Glutamatergic neuron (in vitro differentiated cells): ENCODE data around the gene MRPS33. TPM values are rescaled to one million over a fixed set of nuclear protein-coding genes. Genes with fewer than 3 reads are reported as not detected.

ENCODE experiments used
- DNase-seq: peaks from one replicate; pipeline ENCODE4 v3.0.0; 2022
- H3K27ac Mint-ChIP-seq: one replicate; pipeline ENCODE4 v1.8.0; 2020; ENCODE audit warnings: mild to moderate bottlenecking, mixed read lengths, inconsistent platforms; ENCODE audit not compliant: unreplicated experiment
- H3K27me3 Mint-ChIP-seq: one replicate; pipeline ENCODE4 v1.8.0; 2020; ENCODE audit warnings: mild to moderate bottlenecking, moderate library complexity, mixed read lengths, inconsistent platforms; ENCODE audit not compliant: unreplicated experiment
- H3K36me3 Mint-ChIP-seq: one replicate; pipeline ENCODE4 v1.8.0; 2020; ENCODE audit warnings: mild to moderate bottlenecking, mixed read lengths, inconsistent platforms; ENCODE audit not compliant: unreplicated experiment
- H3K4me1 Mint-ChIP-seq: one replicate; pipeline ENCODE4 v1.8.0; 2020; ENCODE audit warnings: mild to moderate bottlenecking, low read depth, mixed read lengths, inconsistent platforms; ENCODE audit not compliant: unreplicated experiment
- H3K4me3 Mint-ChIP-seq: one replicate; pipeline ENCODE4 v1.8.0; 2020; ENCODE audit warnings: mild to moderate bottlenecking, mixed read lengths, inconsistent platforms; ENCODE audit not compliant: unreplicated experiment
- H3K9me3 Mint-ChIP-seq: one replicate; pipeline ENCODE4 v1.8.0; 2020; ENCODE audit warnings: mild to moderate bottlenecking, moderate library complexity, mixed read lengths, inconsistent platforms; ENCODE audit not compliant: unreplicated experiment
- total RNA-seq: library from RNA; stranded (reverse); fragmentation: NEBNext Ultra II Directional; extraction: Animal tissue kit (Norgen Biotek cat#: 25700); gene quantifications from one replicate; pipeline ENCODE4 v1.2.1, GENCODE V29; 2021; ENCODE audit not compliant: unreplicated experiment
- TF ChIP-seq, protein P1 (sequence below): fragments of 200-600 bp; sonication (generic); IDR thresholded peaks from one replicate; pipeline ENCODE4 v1.5.0; 2021; ENCODE audit not compliant: partially characterized antibody, unreplicated experiment

The MRPS33 gene
- total RNA-seq, 1 donor from 2014 or later = 33.9 TPM

DNA sequence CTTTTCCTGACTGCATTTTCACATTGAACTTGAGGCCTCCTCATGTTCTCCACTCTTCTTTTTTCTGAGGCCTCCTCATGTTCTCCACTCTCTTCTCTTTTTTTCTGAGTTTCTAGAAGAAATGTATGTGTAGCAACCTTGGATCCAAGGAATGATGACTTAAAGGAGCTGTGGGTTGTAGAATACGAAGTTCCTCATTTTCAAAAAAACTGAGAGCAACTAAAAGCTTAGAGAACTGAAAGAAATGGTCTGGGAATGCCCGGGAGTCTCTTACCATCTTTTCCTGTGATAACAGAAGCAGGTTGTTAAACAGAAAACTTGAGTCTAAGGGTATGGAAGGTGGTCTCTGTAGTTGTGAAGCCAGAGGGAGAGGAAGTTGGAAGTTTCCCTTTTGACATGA lies 32.8 kb downstream of the MRPS33 start:
- Mint-ChIP-seq H3K27me3 (no peaks in the 10 kb centered on the region), H3K36me3 (no peaks in the 10 kb centered on the region), H3K4me3 (no peak overlapping the region), H3K27ac (no peak overlapping the region), H3K4me1 (no peaks in the 10 kb centered on the region), H3K9me3 (no peaks in the 10 kb centered on the region)
- no peak for DNase-seq
- TF ChIP-seq, protein P1, sequence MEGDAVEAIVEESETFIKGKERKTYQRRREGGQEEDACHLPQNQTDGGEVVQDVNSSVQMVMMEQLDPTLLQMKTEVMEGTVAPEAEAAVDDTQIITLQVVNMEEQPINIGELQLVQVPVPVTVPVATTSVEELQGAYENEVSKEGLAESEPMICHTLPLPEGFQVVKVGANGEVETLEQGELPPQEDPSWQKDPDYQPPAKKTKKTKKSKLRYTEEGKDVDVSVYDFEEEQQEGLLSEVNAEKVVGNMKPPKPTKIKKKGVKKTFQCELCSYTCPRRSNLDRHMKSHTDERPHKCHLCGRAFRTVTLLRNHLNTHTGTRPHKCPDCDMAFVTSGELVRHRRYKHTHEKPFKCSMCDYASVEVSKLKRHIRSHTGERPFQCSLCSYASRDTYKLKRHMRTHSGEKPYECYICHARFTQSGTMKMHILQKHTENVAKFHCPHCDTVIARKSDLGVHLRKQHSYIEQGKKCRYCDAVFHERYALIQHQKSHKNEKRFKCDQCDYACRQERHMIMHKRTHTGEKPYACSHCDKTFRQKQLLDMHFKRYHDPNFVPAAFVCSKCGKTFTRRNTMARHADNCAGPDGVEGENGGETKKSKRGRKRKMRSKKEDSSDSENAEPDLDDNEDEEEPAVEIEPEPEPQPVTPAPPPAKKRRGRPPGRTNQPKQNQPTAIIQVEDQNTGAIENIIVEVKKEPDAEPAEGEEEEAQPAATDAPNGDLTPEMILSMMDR = no peak

DNA sequence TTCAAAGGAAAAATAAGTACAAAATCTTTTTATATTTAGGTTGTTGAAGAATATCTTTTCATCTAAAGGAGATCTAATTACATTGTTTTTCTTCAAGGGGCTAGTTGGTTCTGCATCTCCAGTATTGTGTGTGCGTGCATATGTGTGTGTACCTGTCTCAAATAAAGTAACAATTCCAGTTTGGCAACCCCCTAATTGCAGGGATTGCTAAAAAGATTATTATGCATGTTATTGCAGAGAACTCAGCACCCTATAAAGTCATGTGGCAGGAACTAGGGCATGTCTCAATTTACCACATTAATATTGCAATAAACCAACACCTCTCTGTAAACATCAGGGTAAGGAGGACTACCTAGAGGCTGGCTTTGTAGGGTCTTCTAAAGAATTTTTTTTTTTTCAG lies 37.0 kb downstream of the MRPS33 start:
- Mint-ChIP-seq H3K36me3 (no peaks in the 10 kb centered on the region), H3K4me1 (no peaks in the 10 kb centered on the region), H3K4me3 (no peak overlapping the region), H3K27me3 (no peaks in the 10 kb centered on the region), H3K9me3 (no peaks in the 10 kb centered on the region), H3K27ac (no peak overlapping the region)
- no peak for DNase-seq
- TF ChIP-seq, protein P1 = no peak

DNA sequence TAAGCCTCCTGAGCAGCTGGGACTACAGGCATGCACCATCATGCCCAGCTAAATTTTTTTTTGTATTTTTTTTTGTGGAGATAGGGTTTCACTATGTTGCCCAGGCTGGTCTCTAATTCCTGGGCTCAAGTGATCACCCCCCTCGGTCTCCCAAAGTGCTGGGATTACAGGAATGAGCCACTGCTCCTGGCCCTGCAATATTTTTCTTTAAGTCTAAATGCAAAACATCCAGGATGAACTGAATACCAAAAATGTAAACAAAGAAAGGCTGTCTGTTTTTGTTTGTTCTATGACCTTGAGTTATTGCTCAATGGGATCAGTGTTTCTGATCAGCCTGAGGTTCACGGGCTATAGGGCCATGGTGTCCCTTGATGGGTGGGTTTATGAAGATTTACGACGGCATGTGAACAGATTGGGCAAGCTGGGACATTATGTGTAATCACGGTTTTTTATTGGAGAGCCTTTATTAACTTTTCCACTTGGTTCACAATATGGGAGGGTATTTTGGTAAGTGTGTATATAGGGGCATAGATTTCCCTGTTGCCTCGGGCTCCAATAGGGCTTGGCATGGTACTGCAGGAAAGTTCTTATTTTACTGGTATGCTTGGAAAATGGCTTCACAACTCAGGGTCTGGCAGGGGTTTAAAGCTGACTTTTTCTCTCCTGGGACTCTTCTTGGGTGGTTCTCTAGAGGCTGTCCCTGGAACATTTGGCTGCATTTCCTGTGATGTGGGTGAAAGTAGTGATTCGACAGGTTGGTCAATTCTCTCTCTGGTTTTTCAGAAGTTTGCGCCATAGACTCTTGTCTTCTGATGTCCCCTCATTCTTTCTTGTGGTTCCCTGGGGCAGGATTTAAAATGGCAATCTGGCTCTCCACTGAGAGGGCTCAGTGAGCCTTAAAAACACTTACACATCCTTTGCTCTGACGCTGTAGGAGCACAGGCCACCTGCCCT lies 41.6 kb downstream of the MRPS33 start:
- Mint-ChIP-seq H3K4me3 (no peak overlapping the region), H3K9me3 (no peaks in the 10 kb centered on the region), H3K27me3 (no peaks in the 10 kb centered on the region), H3K4me1 (no peaks in the 10 kb centered on the region), H3K27ac (no peak overlapping the region), H3K36me3 (no peaks in the 10 kb centered on the region)
- TF ChIP-seq, protein P1 = no peak
- DNase-seq = no peak

DNA sequence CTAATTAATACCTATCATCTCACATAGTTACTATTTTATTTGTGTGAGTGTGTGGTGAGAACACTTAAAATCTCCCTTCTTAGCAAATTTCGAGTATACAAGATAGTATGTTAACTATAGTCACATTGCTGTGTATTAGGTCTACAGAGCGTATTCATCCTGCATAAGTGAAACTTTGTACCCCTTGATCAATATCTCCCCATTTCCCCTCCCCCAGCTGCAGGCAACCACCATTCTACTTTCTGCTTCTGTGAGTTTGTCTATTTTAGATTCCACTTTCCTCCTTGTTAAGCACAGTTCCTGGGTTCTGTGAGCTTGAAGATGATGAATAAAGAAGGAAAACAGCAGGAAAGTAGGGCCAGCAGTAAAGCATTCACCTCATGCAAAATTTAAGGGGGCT lies 42.4 kb downstream of the MRPS33 start:
- no peak overlapping the region for H3K27ac Mint-ChIP-seq
- TF ChIP-seq, protein P1 = no peak
- no peaks in the 10 kb centered on the region for H3K4me1 Mint-ChIP-seq
- no peaks in the 10 kb centered on the region for H3K36me3 Mint-ChIP-seq
- no peaks in the 10 kb centered on the region for H3K9me3 Mint-ChIP-seq
- no peaks in the 10 kb centered on the region for H3K27me3 Mint-ChIP-seq
- H3K4me3 Mint-ChIP-seq = no peak overlapping the region
- no peak for DNase-seq

DNA sequence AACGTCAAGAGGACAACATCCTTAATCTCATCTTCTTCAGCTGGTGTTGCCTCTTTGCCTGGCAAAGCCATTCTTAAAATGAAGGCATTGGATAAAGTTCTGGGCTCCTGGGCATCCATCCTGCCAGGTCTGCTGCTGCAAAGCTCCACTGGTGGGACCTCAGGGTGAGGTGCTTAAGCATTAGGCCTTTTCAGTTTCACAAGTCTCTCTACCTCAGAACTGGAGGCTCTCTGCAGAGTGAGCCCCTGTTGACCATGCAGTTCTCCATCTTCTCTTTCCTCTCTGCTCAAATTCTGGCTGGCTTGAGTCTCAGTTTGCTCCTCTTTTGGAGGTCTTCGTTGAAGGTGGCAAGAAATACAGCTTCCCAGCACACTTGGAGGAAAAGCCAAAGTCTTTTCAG lies 47.3 kb downstream of the MRPS33 start:
- Mint-ChIP-seq H3K4me1 (no peaks in the 10 kb centered on the region), H3K27ac (no peak overlapping the region), H3K27me3 (no peaks in the 10 kb centered on the region), H3K36me3 (no peaks in the 10 kb centered on the region), H3K4me3 (no peak overlapping the region), H3K9me3 (no peaks in the 10 kb centered on the region)
- TF ChIP-seq, protein P1 = no peak
- DNase-seq = no peak
